K562 (cell line): ENCODE data around the gene KCP. TPM values are rescaled to one million over a fixed set of nuclear protein-coding genes. Genes with fewer than 3 reads are reported as not detected.
A peak's percentile ranks its signal among the peaks of the same experiment; 100 is the strongest.

Experiments used
- ARHGAP35 ChIP-seq: fragments of 450-650 bp; IDR thresholded peaks from 2 replicates; pipeline ENCODE4 v1.6.1; 2018; ENCODE audit not compliant: partially characterized antibody
- BRD4 ChIP-seq: fragments of 200-600 bp; sonication (generic); IDR thresholded peaks from 2 replicates; pipeline ENCODE4 v1.6.1; 2017; ENCODE audit warnings: inconsistent platforms
- JUND ChIP-seq, 2 experiments: IDR thresholded peaks; 2 replicates in 1 of 2; 3 replicates in 1 of 2; pipeline ENCODE4 v1.6.1; 2011; ENCODE audit warnings: borderline replicate concordance in 2 of 2, low read depth in 2 of 2, low read length in 2 of 2, improper control_type of control experiment in 1 of 2, missing biosample characterization in 1 of 2, missing genetic modification characterization in 1 of 2, missing genetic modification reagents in 1 of 2
- KDM4B ChIP-seq, 2 experiments: fragments of 450-650 bp in 1 of 2; sonication (generic) in 1 of 2; IDR thresholded peaks; 2 replicates each; pipeline ENCODE4 v1.6.1; 2016 to 2017; ENCODE audit warnings: borderline replicate concordance in 2 of 2, antibody characterized with exemption in 1 of 2, low read depth in 1 of 2, mild to moderate bottlenecking in 1 of 2
- LCOR ChIP-seq: sonication (generic); formaldehyde crosslinking; IDR thresholded peaks from 2 replicates; pipeline ENCODE4 v1.8.0; 2022; ENCODE audit warnings: mild to moderate bottlenecking, missing genetic modification reagents
- LEF1 ChIP-seq: fragments of 450-650 bp; IDR thresholded peaks from 2 replicates; pipeline ENCODE4 v1.6.1; 2016; ENCODE audit warnings: mild to moderate bottlenecking
- MAFK ChIP-seq: IDR thresholded peaks from 2 replicates; pipeline ENCODE4 v1.6.1; 2011; ENCODE audit warnings: low read length, improper control_type of control experiment
- MTA2 ChIP-seq: fragments of 450-650 bp; IDR thresholded peaks from 2 replicates; pipeline ENCODE4 v1.6.1; 2016; ENCODE audit warnings: low read depth
- MXI1 ChIP-seq: IDR thresholded peaks from 2 replicates; pipeline ENCODE4 v1.6.1; 2011; ENCODE audit warnings: low read depth, mild to moderate bottlenecking, improper control_type of control experiment, low read length
- PCBP1 ChIP-seq: fragments of 200-400 bp; formaldehyde crosslinking; IDR thresholded peaks from 2 replicates; pipeline ENCODE4 v1.6.1; 2018; ENCODE audit warnings: mild to moderate bottlenecking, low read depth, low read length; ENCODE audit not compliant: poor library complexity, severe bottlenecking
- RFX1 ChIP-seq: fragments of 450-650 bp; IDR thresholded peaks from 2 replicates; pipeline ENCODE4 v1.6.1; 2016; ENCODE audit warnings: mild to moderate bottlenecking, moderate library complexity
- SMARCC2 ChIP-seq: fragments of 450-650 bp; IDR thresholded peaks from 2 replicates; pipeline ENCODE4 v1.6.1; 2017; ENCODE audit warnings: antibody characterized with exemption, moderate library complexity, mild to moderate bottlenecking, low read depth
- SRSF9 ChIP-seq: fragments of 200-400 bp; formaldehyde crosslinking; IDR thresholded peaks from 2 replicates; pipeline ENCODE4 v1.6.1; 2017; ENCODE audit warnings: low read depth, low read length, borderline replicate concordance
- TAF1 ChIP-seq: IDR thresholded peaks from 2 replicates; pipeline ENCODE4 v1.6.1; 2011; ENCODE audit warnings: mild to moderate bottlenecking, low read length, moderate library complexity; ENCODE audit not compliant: insufficient read depth, control insufficient read depth, severe bottlenecking; ENCODE audit errors: extremely low read depth
- TCF3 ChIP-seq: sonication (generic); formaldehyde crosslinking; IDR thresholded peaks from 2 replicates; pipeline ENCODE4 v1.4.0; 2020; ENCODE audit warnings: mild to moderate bottlenecking, missing genetic modification reagents
- TCF7L2 ChIP-seq: fragments of 150-350 bp; IDR thresholded peaks from 2 replicates; pipeline ENCODE4 v1.6.1; 2016; ENCODE audit warnings: low read depth, mild to moderate bottlenecking, low read length, moderate library complexity
- XRCC3 ChIP-seq: fragments of 450-650 bp; IDR thresholded peaks from 2 replicates; pipeline ENCODE4 v1.6.1; 2017; ENCODE audit warnings: mild to moderate bottlenecking, moderate library complexity
- ZC3H4 ChIP-seq: sonication (generic); formaldehyde crosslinking; IDR thresholded peaks from 2 replicates; pipeline ENCODE4 v1.9.0; 2021; ENCODE audit warnings: missing genetic modification reagents, borderline replicate concordance
- ZNF780A ChIP-seq: fragments of 250-450 bp; sonication (Bioruptor Pico); IDR thresholded peaks from 2 replicates; pipeline ENCODE4 v1.5.0; 2021; ENCODE audit warnings: mild to moderate bottlenecking
- polyA plus RNA-seq, 8 experiments: library from polyadenylated mRNA; depleted of rRNA in 4 of 8; stranded (reverse) in 5 of 8; unstranded in 3 of 8; fragments of >200 nt; fragmentation: Nextera tagmentation in 2 of 8; fragmentation: Illumina TruSeq in 1 of 8; extraction: Ambion mirVana in 2 of 8; extraction: Trizol in 1 of 8; gene quantifications; 2 replicates each; pipeline versions ENCODE4 v1.2.1 to v1.2.3, GENCODE V29; 2011 to 2014; ENCODE audit warnings: inconsistent platforms in 1 of 8, missing spikeins in 1 of 8
- total RNA-seq, 7 experiments: library from RNA; depleted of rRNA in 6 of 7; stranded (reverse); fragments of >200 nt in 6 of 7; fragmentation: Illumina TruSeq in 2 of 7; extraction: Trizol in 2 of 7; gene quantifications; 2 replicates each; pipeline versions ENCODE4 v1.2.1 to v1.2.3, GENCODE V29; 2011 to 2021; ENCODE audit warnings: low replicate concordance in 1 of 7
- TF ChIP-seq, protein P1 (sequence below): sonication (generic); formaldehyde crosslinking; IDR thresholded peaks from 2 replicates; pipeline ENCODE4 v1.9.0; 2022; ENCODE audit warnings: mild to moderate bottlenecking, missing genetic modification reagents
- TF ChIP-seq, protein P2 (sequence below): fragments of 450-650 bp; formaldehyde crosslinking; IDR thresholded peaks from 2 replicates; pipeline ENCODE4 v1.4.0; 2020; ENCODE audit warnings: mild to moderate bottlenecking
- TF ChIP-seq, protein P3 (sequence below): fragments of 450-650 bp; IDR thresholded peaks from 2 replicates; pipeline ENCODE4 v1.6.1; 2017; ENCODE audit warnings: mild to moderate bottlenecking, moderate library complexity
- TF ChIP-seq, protein P4 (sequence below), 2 experiments: fragments of 200-800 bp in 1 of 2; sonication (Bioruptor generic) in 1 of 2; sonication (generic) in 1 of 2; formaldehyde crosslinking in 1 of 2; IDR thresholded peaks in 1 of 2; conservative IDR thresholded peaks in 1 of 2; 2 replicates each; pipeline versions ENCODE4 v1.5.0 to v1.6.1; 2016 to 2020; ENCODE audit warnings: missing compliant biosample characterization in 1 of 2, missing genetic modification characterization in 1 of 2, missing genetic modification reagents in 1 of 2

The KCP gene
- total and polyA plus RNA-seq, 9 of the 15 experiments (the other 6 are each of a cell fraction or from before 2014, with no cell fraction given): 0.06 to 0.17 (median 0.12) TPM; not detected in 3

DNA sequence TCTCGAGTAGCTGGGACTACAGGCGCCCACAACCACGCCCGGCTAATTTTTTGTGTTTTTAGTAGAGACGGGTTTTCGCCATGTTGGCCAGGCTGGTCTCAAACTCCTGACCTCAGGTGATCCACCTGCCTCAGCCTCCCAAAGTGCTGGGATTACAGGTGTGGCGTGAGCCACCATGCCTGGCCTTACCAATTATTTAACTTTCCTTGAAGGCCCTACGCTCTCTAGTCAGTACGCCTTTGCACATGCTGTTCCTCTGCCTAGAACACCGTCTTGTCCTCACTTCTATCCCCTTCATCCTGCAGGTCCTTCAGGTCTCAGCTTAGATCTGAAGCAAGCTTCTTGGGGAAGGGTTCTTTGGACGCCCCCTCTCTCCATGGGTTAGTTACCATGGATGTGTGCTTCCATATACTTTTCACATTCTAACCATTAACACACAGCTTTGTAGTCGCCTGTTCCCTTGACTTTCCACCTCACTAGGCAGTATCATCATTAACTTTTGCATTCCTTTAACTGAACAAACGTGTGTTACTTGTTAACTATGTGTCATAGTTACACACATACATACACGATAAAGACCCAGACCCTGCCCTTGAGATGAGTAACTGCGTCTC is 48.4 kb downstream of the KCP start (continued):
- TF ChIP-seq, protein P1, sequence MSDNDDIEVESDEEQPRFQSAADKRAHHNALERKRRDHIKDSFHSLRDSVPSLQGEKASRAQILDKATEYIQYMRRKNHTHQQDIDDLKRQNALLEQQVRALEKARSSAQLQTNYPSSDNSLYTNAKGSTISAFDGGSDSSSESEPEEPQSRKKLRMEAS (CRISPR knock-in tag): peak; percentile 37; the same call in 1 of the 2 replicates
- TF ChIP-seq TCF7L2 (no peak), TAF1 (no peak), MAFK (no peak), LCOR (CRISPR knock-in tag) (no peak), ZC3H4 (CRISPR knock-in tag) (no peak), SRSF9 (no peak), MXI1 (no peak), MTA2 (no peak), ZNF780A (CRISPR knock-in tag) (no peak), XRCC3 (no peak), TCF3 (CRISPR knock-in tag) (no peak), SMARCC2 (0 out of 2 replicates have a peak, but pooled peaks have one; percentile 16), JUND (IDR thresholded peaks at IDR 0.05; ENCODE audit: borderline replicate concordance, low read depth, low read length) (no peak), JUND (tag; IDR thresholded peaks at IDR 0.05; ENCODE audit: borderline replicate concordance, low read depth, low read length) (0 out of 3 replicates have a peak, but pooled peaks have one; percentile 6), PCBP1 (no peak), ARHGAP35 (no peak), RFX1 (no peak), KDM4B (IDR thresholded peaks at IDR 0.05; ENCODE audit: borderline replicate concordance in 2 of 2, low read depth in 1 of 2) (no peak), BRD4 (no peak; the same call in 1 of the 2 replicates), LEF1 (no peak)
- TF ChIP-seq, protein P2, sequence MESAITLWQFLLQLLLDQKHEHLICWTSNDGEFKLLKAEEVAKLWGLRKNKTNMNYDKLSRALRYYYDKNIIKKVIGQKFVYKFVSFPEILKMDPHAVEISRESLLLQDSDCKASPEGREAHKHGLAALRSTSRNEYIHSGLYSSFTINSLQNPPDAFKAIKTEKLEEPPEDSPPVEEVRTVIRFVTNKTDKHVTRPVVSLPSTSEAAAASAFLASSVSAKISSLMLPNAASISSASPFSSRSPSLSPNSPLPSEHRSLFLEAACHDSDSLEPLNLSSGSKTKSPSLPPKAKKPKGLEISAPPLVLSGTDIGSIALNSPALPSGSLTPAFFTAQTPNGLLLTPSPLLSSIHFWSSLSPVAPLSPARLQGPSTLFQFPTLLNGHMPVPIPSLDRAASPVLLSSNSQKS (CRISPR knock-in tag): no peak
- TF ChIP-seq, protein P3, sequence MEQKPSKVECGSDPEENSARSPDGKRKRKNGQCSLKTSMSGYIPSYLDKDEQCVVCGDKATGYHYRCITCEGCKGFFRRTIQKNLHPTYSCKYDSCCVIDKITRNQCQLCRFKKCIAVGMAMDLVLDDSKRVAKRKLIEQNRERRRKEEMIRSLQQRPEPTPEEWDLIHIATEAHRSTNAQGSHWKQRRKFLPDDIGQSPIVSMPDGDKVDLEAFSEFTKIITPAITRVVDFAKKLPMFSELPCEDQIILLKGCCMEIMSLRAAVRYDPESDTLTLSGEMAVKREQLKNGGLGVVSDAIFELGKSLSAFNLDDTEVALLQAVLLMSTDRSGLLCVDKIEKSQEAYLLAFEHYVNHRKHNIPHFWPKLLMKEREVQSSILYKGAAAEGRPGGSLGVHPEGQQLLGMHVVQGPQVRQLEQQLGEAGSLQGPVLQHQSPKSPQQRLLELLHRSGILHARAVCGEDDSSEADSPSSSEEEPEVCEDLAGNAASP: no peak
- TF ChIP-seq, protein P4, sequence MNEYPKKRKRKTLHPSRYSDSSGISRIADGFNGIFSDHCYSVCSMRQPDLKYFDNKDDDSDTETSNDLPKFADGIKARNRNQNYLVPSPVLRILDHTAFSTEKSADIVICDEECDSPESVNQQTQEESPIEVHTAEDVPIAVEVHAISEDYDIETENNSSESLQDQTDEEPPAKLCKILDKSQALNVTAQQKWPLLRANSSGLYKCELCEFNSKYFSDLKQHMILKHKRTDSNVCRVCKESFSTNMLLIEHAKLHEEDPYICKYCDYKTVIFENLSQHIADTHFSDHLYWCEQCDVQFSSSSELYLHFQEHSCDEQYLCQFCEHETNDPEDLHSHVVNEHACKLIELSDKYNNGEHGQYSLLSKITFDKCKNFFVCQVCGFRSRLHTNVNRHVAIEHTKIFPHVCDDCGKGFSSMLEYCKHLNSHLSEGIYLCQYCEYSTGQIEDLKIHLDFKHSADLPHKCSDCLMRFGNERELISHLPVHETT (CRISPR knock-in tag; conservative IDR thresholded peaks at IDR 0.05 in 1 of 2, IDR thresholded peaks at IDR 0.05 in 1 of 2): no peak
